ENCODE data around the gene HSD11B1. TPM values are rescaled to one million over a fixed set of nuclear protein-coding genes. Genes with fewer than 3 reads are reported as not detected.

Gene HSD11B1
- total and polyA plus RNA-seq, 4 donors, result 0.09 to 488 (median 304) TPM

GRCh38 chr1:209778102-209778501 lies 73.5 kb downstream of the HSD11B1 start:
- no peaks in the 10 kb centered on the region for H3K9me3 ChIP-seq (ENCODE audit: control insufficient read depth in 4 of 4, low read length in 3 of 4)
- WGBS, result 100% methylated on average over 1 of the region's 1 CpG
- peaks cover 0 to 3% (median 2%) of the 10 kb centered on the region in 4 donors for H3K4me1 ChIP-seq (ENCODE audit: control insufficient read depth in 4 of 4, insufficient read depth in 4 of 4, low read length in 3 of 4)
- H3K4me3 ChIP-seq (ENCODE audit: low read depth in 1 of 3, low read length in 3 of 3), result no peak overlapping the region
- TF ChIP-seq YY1 (IDR thresholded peaks at IDR 0.05) (no peak), SP1 (IDR thresholded peaks at IDR 0.05) (no peak), CTCF (IDR thresholded peaks at IDR 0.05; ENCODE audit: low read depth, low read length, missing input control) (no peak), NR2F2 (IDR thresholded peaks at IDR 0.05) (no peak), JUND (IDR thresholded peaks at IDR 0.05) (no peak), HNF4A (conservative IDR thresholded peaks at IDR 0.05) (no peak)
- no peak for DNase-seq (ENCODE audit: low spot score)
- no peaks in the 10 kb centered on the region for H3K36me3 ChIP-seq (ENCODE audit: control insufficient read depth in 4 of 4, insufficient read depth in 3 of 4, low read depth in 1 of 4, low read length in 3 of 4)
- no peaks in the 10 kb centered on the region for H3K27me3 ChIP-seq (ENCODE audit: control insufficient read depth in 4 of 4, insufficient read depth in 4 of 4, low read length in 3 of 4)
- no peak overlapping the region for H3K27ac ChIP-seq (ENCODE audit: low read depth in 1 of 2, low read length in 2 of 2)
- H3K9ac ChIP-seq (ENCODE audit: low read depth in 1 of 2, low read length in 2 of 2), result no peak overlapping the region

DNA sequence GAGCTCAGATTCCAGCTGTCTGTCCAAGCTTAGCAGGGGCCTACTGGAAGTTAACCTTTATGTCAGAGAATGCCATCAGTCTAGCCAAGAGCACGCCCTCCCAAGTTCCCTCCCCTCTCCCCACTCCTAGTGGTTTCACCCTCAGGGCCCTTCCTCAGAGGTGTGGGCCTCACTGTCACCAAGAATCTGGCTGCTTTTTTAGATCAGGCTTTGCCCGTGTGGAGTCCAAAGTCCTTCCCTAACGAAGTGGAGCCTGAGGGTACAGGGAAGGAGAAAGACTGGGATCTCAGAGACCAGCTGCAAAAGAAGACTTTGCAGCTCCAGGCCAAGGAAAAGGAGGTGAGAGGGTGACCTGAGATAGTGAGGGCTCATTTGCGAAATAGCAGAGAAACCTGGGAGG lies 75.6 kb downstream of the HSD11B1 start:
- H3K4me3 ChIP-seq (ENCODE audit: low read depth in 1 of 3, low read length in 3 of 3), result no peak overlapping the region
- no peak overlapping the region for H3K27ac ChIP-seq (ENCODE audit: low read depth in 1 of 2, low read length in 2 of 2)
- no peak for TF ChIP-seq MAX (IDR thresholded peaks at IDR 0.05)
- peak; percentile 53 to 56 for TF ChIP-seq HNF4A (conservative IDR thresholded peaks at IDR 0.05)
- no peak for TF ChIP-seq GABPA (IDR thresholded peaks at IDR 0.05 in 1 of 2, conservative IDR thresholded peaks at IDR 0.05 in 1 of 2)
- H3K27me3 ChIP-seq (ENCODE audit: control insufficient read depth in 4 of 4, insufficient read depth in 4 of 4, low read length in 3 of 4), result no peaks in the 10 kb centered on the region
- H3K9me3 ChIP-seq (ENCODE audit: control insufficient read depth in 4 of 4, low read length in 3 of 4), result no peaks in the 10 kb centered on the region
- 53% methylated on average over 4 of the region's 4 CpGs for WGBS
- H3K9ac ChIP-seq (ENCODE audit: low read depth in 1 of 2, low read length in 2 of 2), result no peak overlapping the region
- peaks cover 2 to 18% (median 10%) of the 10 kb centered on the region in 4 donors for H3K4me1 ChIP-seq (ENCODE audit: control insufficient read depth in 4 of 4, insufficient read depth in 4 of 4, low read length in 3 of 4)
- H3K36me3 ChIP-seq (ENCODE audit: control insufficient read depth in 4 of 4, insufficient read depth in 3 of 4, low read depth in 1 of 4, low read length in 3 of 4), result no peaks in the 10 kb centered on the region
- no peak for DNase-seq (ENCODE audit: low spot score)

GRCh38 chr1:209783386-209783785 lies 78.7 kb downstream of the HSD11B1 start:
- Histone ChIP-seq H3K27ac (ENCODE audit: low read depth in 1 of 2, low read length in 2 of 2) (no peak overlapping the region), H3K4me3 (ENCODE audit: low read depth in 1 of 3, low read length in 3 of 3) (peak overlapping the region in 2 of 3 donors; percentile 2 to 62), H3K9me3 (ENCODE audit: control insufficient read depth in 4 of 4, low read length in 3 of 4) (no peaks in the 10 kb centered on the region), H3K4me1 (ENCODE audit: control insufficient read depth in 4 of 4, insufficient read depth in 4 of 4, low read length in 3 of 4) (peaks cover 8 to 45% (median 33%) of the 10 kb centered on the region in 4 donors), H3K9ac (ENCODE audit: low read depth in 1 of 2, low read length in 2 of 2) (no peak overlapping the region), H3K27me3 (ENCODE audit: control insufficient read depth in 4 of 4, insufficient read depth in 4 of 4, low read length in 3 of 4) (no peaks in the 10 kb centered on the region), H3K36me3 (ENCODE audit: control insufficient read depth in 4 of 4, insufficient read depth in 3 of 4, low read depth in 1 of 4, low read length in 3 of 4) (peaks cover 0 to under 1% (median 0%) of the 10 kb centered on the region in 4 donors)
- 61% methylated on average over 6 of the region's 6 CpGs for WGBS
- no peak for DNase-seq (ENCODE audit: low spot score)
- no peak for TF ChIP-seq CTCF (IDR thresholded peaks at IDR 0.05; ENCODE audit: low read depth, low read length, missing input control)
- no peak for TF ChIP-seq MAX (IDR thresholded peaks at IDR 0.05)
- TF ChIP-seq TAF1 (conservative IDR thresholded peaks at IDR 0.05), result no peak
- TF ChIP-seq GABPA (IDR thresholded peaks at IDR 0.05 in 1 of 2, conservative IDR thresholded peaks at IDR 0.05 in 1 of 2), result no peak
- no peak for TF ChIP-seq SP1 (IDR thresholded peaks at IDR 0.05)
- no peak for TF ChIP-seq YY1 (IDR thresholded peaks at IDR 0.05)
- no peak for TF ChIP-seq HNF4A (conservative IDR thresholded peaks at IDR 0.05)
- TF ChIP-seq, protein P1, sequence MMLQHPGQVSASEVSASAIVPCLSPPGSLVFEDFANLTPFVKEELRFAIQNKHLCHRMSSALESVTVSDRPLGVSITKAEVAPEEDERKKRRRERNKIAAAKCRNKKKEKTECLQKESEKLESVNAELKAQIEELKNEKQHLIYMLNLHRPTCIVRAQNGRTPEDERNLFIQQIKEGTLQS (IDR thresholded peaks at IDR 0.05), result no peak
- TF ChIP-seq FOXA2 (IDR thresholded peaks at IDR 0.05), result no peak
- no peak for TF ChIP-seq FOXA1 (IDR thresholded peaks at IDR 0.05)
- TF ChIP-seq NR2F2 (IDR thresholded peaks at IDR 0.05), result no peak
- no peak for TF ChIP-seq RXRA (IDR thresholded peaks at IDR 0.05)
- TF ChIP-seq, protein P2, sequence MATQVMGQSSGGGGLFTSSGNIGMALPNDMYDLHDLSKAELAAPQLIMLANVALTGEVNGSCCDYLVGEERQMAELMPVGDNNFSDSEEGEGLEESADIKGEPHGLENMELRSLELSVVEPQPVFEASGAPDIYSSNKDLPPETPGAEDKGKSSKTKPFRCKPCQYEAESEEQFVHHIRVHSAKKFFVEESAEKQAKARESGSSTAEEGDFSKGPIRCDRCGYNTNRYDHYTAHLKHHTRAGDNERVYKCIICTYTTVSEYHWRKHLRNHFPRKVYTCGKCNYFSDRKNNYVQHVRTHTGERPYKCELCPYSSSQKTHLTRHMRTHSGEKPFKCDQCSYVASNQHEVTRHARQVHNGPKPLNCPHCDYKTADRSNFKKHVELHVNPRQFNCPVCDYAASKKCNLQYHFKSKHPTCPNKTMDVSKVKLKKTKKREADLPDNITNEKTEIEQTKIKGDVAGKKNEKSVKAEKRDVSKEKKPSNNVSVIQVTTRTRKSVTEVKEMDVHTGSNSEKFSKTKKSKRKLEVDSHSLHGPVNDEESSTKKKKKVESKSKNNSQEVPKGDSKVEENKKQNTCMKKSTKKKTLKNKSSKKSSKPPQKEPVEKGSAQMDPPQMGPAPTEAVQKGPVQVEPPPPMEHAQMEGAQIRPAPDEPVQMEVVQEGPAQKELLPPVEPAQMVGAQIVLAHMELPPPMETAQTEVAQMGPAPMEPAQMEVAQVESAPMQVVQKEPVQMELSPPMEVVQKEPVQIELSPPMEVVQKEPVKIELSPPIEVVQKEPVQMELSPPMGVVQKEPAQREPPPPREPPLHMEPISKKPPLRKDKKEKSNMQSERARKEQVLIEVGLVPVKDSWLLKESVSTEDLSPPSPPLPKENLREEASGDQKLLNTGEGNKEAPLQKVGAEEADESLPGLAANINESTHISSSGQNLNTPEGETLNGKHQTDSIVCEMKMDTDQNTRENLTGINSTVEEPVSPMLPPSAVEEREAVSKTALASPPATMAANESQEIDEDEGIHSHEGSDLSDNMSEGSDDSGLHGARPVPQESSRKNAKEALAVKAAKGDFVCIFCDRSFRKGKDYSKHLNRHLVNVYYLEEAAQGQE (IDR thresholded peaks at IDR 0.05), result no peak
- TF ChIP-seq, protein P3, sequence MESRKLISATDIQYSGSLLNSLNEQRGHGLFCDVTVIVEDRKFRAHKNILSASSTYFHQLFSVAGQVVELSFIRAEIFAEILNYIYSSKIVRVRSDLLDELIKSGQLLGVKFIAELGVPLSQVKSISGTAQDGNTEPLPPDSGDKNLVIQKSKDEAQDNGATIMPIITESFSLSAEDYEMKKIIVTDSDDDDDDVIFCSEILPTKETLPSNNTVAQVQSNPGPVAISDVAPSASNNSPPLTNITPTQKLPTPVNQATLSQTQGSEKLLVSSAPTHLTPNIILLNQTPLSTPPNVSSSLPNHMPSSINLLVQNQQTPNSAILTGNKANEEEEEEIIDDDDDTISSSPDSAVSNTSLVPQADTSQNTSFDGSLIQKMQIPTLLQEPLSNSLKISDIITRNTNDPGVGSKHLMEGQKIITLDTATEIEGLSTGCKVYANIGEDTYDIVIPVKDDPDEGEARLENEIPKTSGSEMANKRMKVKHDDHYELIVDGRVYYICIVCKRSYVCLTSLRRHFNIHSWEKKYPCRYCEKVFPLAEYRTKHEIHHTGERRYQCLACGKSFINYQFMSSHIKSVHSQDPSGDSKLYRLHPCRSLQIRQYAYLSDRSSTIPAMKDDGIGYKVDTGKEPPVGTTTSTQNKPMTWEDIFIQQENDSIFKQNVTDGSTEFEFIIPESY (IDR thresholded peaks at IDR 0.05), result no peak
- no peak for TF ChIP-seq EGR1 (IDR thresholded peaks at IDR 0.05; ENCODE audit: low read depth in 2 of 2)
- no peak for TF ChIP-seq HNF4G (IDR thresholded peaks at IDR 0.05)
- TF ChIP-seq JUND (IDR thresholded peaks at IDR 0.05), result no peak

Data from liver (tissue), 9 donors.